Neural cell (in vitro differentiated cells): ENCODE results near the gene KIF14.

Experiments used
- MXI1 ChIP-seq: fragments of 450-650 bp; conservative IDR thresholded peaks from 2 replicates; pipeline ENCODE4 v1.6.1; 2014; ENCODE audit warnings: antibody characterized with exemption, mild to moderate bottlenecking; ENCODE audit not compliant: poor library complexity, severe bottlenecking
- POLR2AphosphoS5 ChIP-seq: IDR thresholded peaks from 2 replicates; pipeline ENCODE4 v1.6.1; 2012
- TF ChIP-seq, protein P1 (sequence below): IDR thresholded peaks from 2 replicates; pipeline ENCODE4 v1.6.1; 2012; ENCODE audit warnings: borderline replicate concordance
- TF ChIP-seq, protein P2 (sequence below): fragments of 450-650 bp; IDR thresholded peaks from 2 replicates; pipeline ENCODE4 v1.5.1; 2014; ENCODE audit warnings: antibody characterized with exemption, mild to moderate bottlenecking, moderate library complexity; ENCODE audit not compliant: poor library complexity, severe bottlenecking

DNA sequence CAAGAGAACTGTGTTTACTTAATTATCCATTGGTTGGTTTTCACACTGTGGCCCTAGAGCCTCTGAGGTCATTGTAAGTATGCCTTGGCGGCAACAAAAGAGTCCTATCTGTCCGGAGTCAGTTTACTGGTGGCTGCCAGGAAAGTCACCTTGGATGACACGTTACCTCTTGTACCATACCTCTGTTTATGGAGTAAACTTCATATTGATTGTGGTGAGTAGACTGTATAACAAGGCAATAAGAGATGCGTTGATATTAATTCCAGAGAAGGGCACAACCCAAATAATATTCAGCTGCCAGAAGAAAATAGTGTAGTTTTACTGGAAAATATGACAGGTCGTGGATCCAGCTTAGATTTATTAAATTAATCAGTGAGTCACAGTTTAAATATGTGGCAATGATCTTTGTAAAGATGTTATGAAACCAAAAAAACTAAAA is 20.4 kb upstream of the KIF14 start:
- TF ChIP-seq, protein P1, sequence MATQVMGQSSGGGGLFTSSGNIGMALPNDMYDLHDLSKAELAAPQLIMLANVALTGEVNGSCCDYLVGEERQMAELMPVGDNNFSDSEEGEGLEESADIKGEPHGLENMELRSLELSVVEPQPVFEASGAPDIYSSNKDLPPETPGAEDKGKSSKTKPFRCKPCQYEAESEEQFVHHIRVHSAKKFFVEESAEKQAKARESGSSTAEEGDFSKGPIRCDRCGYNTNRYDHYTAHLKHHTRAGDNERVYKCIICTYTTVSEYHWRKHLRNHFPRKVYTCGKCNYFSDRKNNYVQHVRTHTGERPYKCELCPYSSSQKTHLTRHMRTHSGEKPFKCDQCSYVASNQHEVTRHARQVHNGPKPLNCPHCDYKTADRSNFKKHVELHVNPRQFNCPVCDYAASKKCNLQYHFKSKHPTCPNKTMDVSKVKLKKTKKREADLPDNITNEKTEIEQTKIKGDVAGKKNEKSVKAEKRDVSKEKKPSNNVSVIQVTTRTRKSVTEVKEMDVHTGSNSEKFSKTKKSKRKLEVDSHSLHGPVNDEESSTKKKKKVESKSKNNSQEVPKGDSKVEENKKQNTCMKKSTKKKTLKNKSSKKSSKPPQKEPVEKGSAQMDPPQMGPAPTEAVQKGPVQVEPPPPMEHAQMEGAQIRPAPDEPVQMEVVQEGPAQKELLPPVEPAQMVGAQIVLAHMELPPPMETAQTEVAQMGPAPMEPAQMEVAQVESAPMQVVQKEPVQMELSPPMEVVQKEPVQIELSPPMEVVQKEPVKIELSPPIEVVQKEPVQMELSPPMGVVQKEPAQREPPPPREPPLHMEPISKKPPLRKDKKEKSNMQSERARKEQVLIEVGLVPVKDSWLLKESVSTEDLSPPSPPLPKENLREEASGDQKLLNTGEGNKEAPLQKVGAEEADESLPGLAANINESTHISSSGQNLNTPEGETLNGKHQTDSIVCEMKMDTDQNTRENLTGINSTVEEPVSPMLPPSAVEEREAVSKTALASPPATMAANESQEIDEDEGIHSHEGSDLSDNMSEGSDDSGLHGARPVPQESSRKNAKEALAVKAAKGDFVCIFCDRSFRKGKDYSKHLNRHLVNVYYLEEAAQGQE = no peak
- TF ChIP-seq MXI1 (no peak), POLR2AphosphoS5 (no peak)
- TF ChIP-seq, protein P2, sequence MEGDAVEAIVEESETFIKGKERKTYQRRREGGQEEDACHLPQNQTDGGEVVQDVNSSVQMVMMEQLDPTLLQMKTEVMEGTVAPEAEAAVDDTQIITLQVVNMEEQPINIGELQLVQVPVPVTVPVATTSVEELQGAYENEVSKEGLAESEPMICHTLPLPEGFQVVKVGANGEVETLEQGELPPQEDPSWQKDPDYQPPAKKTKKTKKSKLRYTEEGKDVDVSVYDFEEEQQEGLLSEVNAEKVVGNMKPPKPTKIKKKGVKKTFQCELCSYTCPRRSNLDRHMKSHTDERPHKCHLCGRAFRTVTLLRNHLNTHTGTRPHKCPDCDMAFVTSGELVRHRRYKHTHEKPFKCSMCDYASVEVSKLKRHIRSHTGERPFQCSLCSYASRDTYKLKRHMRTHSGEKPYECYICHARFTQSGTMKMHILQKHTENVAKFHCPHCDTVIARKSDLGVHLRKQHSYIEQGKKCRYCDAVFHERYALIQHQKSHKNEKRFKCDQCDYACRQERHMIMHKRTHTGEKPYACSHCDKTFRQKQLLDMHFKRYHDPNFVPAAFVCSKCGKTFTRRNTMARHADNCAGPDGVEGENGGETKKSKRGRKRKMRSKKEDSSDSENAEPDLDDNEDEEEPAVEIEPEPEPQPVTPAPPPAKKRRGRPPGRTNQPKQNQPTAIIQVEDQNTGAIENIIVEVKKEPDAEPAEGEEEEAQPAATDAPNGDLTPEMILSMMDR = no peak
